LNCaP clone FGC (cell line): ENCODE results near the gene ASB4.

ENCODE experiments used
- DNase-seq: peaks from one replicate; pipeline ENCODE4 v3.0.0-alpha.2; 2011; ENCODE audit warnings: low read depth
- H3K4me3 ChIP-seq: 2 replicates; pipeline ENCODE4 v1.5.1; 2011; ENCODE audit warnings: mild to moderate bottlenecking, low read depth, low read length, control low read depth
- TF ChIP-seq, protein P1 (sequence below): IDR thresholded peaks from 2 replicates; pipeline ENCODE4 v1.5.1; 2012; ENCODE audit warnings: mild to moderate bottlenecking; ENCODE audit not compliant: control insufficient read depth, insufficient read depth; ENCODE audit errors: extremely low read depth

The ASB4 gene

GRCh38 chr7:95527033-95527775 is 41.5 kb downstream of the ASB4 start:
- TF ChIP-seq, protein P1, sequence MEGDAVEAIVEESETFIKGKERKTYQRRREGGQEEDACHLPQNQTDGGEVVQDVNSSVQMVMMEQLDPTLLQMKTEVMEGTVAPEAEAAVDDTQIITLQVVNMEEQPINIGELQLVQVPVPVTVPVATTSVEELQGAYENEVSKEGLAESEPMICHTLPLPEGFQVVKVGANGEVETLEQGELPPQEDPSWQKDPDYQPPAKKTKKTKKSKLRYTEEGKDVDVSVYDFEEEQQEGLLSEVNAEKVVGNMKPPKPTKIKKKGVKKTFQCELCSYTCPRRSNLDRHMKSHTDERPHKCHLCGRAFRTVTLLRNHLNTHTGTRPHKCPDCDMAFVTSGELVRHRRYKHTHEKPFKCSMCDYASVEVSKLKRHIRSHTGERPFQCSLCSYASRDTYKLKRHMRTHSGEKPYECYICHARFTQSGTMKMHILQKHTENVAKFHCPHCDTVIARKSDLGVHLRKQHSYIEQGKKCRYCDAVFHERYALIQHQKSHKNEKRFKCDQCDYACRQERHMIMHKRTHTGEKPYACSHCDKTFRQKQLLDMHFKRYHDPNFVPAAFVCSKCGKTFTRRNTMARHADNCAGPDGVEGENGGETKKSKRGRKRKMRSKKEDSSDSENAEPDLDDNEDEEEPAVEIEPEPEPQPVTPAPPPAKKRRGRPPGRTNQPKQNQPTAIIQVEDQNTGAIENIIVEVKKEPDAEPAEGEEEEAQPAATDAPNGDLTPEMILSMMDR, result peak; percentile 98
- no peak overlapping the region for H3K4me3 ChIP-seq
- DNase-seq, result no peak

DNA sequence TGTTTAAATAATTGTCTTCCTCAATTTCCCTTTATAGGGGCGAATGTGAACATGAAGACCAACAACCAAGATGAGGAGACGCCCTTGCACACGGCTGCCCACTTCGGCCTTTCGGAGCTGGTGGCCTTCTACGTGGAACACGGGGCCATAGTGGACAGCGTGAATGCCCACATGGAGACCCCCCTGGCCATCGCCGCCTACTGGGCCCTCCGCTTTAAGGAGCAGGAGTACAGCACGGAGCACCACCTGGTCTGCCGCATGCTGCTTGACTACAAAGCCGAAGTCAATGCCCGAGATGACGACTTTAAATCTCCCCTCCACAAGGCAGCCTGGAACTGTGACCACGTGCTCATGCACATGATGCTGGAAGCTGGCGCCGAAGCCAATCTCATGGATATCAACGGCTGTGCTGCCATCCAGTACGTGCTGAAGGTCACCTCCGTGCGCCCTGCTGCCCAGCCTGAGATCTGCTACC is 42.1 kb downstream of the ASB4 start:
- TF ChIP-seq, protein P1, result no peak
- no peak for DNase-seq
- no peak overlapping the region for H3K4me3 ChIP-seq

- H3K4me3 ChIP-seq, result no peak overlapping the region
- TF ChIP-seq, protein P1, result no peak
- DNase-seq, result no peak
Measured at GRCh38 chr7:95529701-95530100, 44.0 kb downstream of the ASB4 start.

DNA sequence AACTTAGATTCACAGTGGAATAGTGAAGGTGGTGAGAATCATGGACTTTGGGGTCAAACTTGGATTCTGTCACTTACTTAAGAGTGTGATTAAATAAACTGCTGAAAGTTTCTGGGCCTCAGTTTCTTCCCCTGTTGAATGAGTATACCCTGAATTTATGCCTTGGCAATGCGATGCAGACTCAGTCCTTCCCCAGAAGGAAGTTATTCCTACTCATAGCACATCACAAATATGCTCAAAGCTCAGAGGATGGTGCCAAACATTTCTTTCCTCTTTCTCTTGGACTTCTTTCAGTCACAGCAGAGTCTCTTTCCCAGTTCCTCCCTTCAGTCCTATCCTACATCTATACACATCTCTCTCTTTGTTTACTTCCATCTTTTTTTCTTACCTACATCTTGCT is 45.1 kb downstream of the ASB4 start:
- H3K4me3 ChIP-seq, result no peak overlapping the region
- TF ChIP-seq, protein P1, result no peak
- no peak for DNase-seq

GRCh38 chr7:95531605-95532219 is 46.0 kb downstream of the ASB4 start:
- TF ChIP-seq, protein P1, result no peak
- H3K4me3 ChIP-seq, result no peak overlapping the region

DNA sequence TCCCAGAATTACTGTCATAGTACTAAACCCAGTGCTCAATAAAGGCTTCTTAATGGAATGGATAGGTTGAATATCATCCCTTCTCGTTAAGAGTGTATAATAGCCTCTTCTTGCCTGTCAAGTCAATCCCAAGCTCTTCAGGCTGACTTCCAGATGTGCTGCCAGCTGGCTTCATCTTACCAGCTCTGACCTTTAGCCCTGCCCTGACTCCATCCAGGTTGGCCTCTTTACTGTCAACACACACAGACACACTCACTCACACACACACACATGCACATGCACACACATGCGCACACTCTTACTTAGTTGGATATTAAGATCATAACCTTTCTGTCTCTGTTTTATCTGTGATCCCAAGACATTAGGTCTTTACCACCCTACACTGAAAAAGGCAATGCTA is 49.1 kb downstream of the ASB4 start:
- no peak overlapping the region for H3K4me3 ChIP-seq
- TF ChIP-seq, protein P1, result no peak
- DNase-seq, result no peak

More at GRCh38 chr7:95531605-95532219, 46.0 kb downstream of the ASB4 start:
- no peak for DNase-seq
